ENCODE results near the gene MAP4K4.

MAP4K4 gene

DNA sequence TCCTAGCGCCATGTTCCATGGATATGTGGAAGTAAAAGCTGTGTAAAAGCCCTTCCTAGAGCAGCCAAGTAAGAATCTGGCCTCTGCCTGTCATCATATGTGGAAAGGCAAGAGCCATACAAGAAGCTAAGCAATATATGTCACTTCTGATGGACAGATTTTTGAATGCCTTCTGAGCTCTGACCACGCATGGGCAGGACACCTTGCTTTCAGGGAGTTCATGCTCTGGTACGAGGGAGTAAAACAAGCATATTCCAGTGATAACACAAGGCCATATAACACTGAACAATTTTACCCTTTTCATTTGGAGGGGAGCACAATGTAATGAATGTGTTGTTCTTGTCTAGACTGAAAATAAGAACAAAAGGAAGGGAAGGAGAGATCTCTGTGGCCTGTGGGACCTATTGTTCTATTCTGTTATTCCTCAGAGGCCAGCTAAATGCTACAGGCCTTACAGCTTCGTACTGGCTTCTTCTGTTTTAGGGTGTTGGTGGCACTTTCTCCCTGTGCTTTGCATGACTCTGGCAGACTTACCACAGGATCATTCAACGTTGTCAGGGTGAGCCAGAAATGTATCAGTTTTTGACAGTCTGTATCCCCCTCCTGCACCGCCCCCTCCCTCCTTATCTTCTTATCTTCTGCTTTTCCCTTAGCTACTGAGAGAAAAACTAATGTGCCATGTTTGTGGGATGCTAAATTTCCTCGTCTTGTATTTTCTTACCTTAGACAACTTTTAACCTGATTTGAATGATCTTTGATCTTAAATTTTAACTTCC lies 99.5 kb downstream of the MAP4K4 start:
- Histone ChIP-seq H3K9ac (ENCODE audit: low read length) (no peak overlapping the region), H3K36me3 (replicated peaks; ENCODE audit: insufficient read depth, low read length) (no peaks in the 10 kb centered on the region), H3K4me2 (ENCODE audit: low read depth, low read length) (no peak overlapping the region), H3K9me2 (replicated peaks; ENCODE audit: insufficient read depth, low read length) (no peaks in the 10 kb centered on the region), H3K27ac (ENCODE audit: low read length) (no peak overlapping the region), H3K9me3 (replicated peaks; ENCODE audit: insufficient read depth, low read length) (no peaks in the 10 kb centered on the region), H2AFZ (ENCODE audit: low read length) (no peak overlapping the region), H3K4me1 (ENCODE audit: low read length) (no peaks in the 10 kb centered on the region), H4K20me1 (ENCODE audit: insufficient read depth, low read length) (no peaks in the 10 kb centered on the region), H3K27me3 (replicated peaks; ENCODE audit: insufficient read depth, low read length) (no peaks in the 10 kb centered on the region), H3F3A (ENCODE audit: insufficient read depth, low read length) (no peaks in the 10 kb centered on the region), H3K4me3 (ENCODE audit: low read length) (no peak overlapping the region), H3K79me2 (ENCODE audit: low read length) (no peaks in the 10 kb centered on the region)
- TF ChIP-seq, protein P1, sequence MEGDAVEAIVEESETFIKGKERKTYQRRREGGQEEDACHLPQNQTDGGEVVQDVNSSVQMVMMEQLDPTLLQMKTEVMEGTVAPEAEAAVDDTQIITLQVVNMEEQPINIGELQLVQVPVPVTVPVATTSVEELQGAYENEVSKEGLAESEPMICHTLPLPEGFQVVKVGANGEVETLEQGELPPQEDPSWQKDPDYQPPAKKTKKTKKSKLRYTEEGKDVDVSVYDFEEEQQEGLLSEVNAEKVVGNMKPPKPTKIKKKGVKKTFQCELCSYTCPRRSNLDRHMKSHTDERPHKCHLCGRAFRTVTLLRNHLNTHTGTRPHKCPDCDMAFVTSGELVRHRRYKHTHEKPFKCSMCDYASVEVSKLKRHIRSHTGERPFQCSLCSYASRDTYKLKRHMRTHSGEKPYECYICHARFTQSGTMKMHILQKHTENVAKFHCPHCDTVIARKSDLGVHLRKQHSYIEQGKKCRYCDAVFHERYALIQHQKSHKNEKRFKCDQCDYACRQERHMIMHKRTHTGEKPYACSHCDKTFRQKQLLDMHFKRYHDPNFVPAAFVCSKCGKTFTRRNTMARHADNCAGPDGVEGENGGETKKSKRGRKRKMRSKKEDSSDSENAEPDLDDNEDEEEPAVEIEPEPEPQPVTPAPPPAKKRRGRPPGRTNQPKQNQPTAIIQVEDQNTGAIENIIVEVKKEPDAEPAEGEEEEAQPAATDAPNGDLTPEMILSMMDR (IDR thresholded peaks at IDR 0.05; ENCODE audit: low read length): no peak
- TF ChIP-seq EZH2 (optimal IDR thresholded peaks at IDR 0.05; ENCODE audit: low read depth, low read length) (no peak), EZH2phosphoT487 (IDR thresholded peaks at IDR 0.05; ENCODE audit: low read length) (no peak)
- DNase-seq: no peak

DNA sequence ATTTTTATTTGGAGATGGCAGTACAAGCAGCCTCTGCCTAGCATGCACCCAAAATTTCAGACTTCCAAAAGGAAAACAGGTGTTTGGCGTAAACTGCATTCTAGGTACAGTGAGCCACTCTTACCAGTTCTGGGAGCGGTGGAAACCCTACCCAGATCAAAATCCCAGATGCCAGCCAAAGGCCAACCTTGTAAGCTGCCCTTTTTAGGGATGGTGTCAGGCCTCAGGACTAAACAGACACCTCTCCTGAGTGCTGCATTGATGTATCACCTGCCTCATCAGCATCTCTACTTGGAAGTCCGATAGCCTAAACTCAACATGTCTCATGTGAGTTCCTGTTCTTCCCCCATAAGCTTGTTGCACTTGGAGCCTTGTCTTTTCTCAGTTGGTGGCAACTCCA lies 104.0 kb downstream of the MAP4K4 start:
- DNase-seq: no peak
- Histone ChIP-seq H3K9ac (ENCODE audit: low read length) (no peak overlapping the region), H3F3A (ENCODE audit: insufficient read depth, low read length) (no peaks in the 10 kb centered on the region), H3K4me2 (ENCODE audit: low read depth, low read length) (no peak overlapping the region), H3K9me2 (replicated peaks; ENCODE audit: insufficient read depth, low read length) (no peaks in the 10 kb centered on the region), H3K4me3 (ENCODE audit: low read length) (no peak overlapping the region), H4K20me1 (ENCODE audit: insufficient read depth, low read length) (no peaks in the 10 kb centered on the region), H3K9me3 (replicated peaks; ENCODE audit: insufficient read depth, low read length) (no peaks in the 10 kb centered on the region), H3K79me2 (ENCODE audit: low read length) (no peaks in the 10 kb centered on the region), H3K27ac (ENCODE audit: low read length) (no peak overlapping the region), H3K27me3 (replicated peaks; ENCODE audit: insufficient read depth, low read length) (no peaks in the 10 kb centered on the region), H3K36me3 (replicated peaks; ENCODE audit: insufficient read depth, low read length) (no peaks in the 10 kb centered on the region), H2AFZ (ENCODE audit: low read length) (no peak overlapping the region), H3K4me1 (ENCODE audit: low read length) (no peaks in the 10 kb centered on the region)
- TF ChIP-seq, protein P1 (IDR thresholded peaks at IDR 0.05; ENCODE audit: low read length): no peak
- TF ChIP-seq EZH2phosphoT487 (IDR thresholded peaks at IDR 0.05; ENCODE audit: low read length) (no peak), EZH2 (optimal IDR thresholded peaks at IDR 0.05; ENCODE audit: low read depth, low read length) (no peak)

DNA sequence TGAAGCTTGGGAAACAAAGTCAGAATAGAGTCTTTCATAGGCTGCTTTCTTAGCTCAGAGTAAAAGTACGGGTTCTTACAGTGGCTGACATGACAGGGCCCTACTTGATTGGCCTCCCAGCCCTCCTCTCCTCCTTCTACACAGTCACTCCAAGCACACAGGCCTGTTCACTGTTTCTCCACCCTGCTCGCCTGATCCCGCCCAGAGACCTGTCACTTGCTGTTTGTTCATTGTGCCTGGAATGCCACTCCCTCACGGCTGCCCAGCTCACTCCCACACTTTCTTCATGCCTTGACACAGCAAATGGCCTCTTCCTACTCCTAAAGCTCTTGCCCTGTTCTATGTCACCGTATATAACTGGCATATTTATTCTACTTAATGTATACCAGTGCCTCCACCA lies 104.8 kb downstream of the MAP4K4 start:
- Histone ChIP-seq H3K27ac (ENCODE audit: low read length) (no peak overlapping the region), H3K36me3 (replicated peaks; ENCODE audit: insufficient read depth, low read length) (no peaks in the 10 kb centered on the region), H2AFZ (ENCODE audit: low read length) (no peak overlapping the region), H3K9me2 (replicated peaks; ENCODE audit: insufficient read depth, low read length) (no peaks in the 10 kb centered on the region), H4K20me1 (ENCODE audit: insufficient read depth, low read length) (no peaks in the 10 kb centered on the region), H3F3A (ENCODE audit: insufficient read depth, low read length) (no peaks in the 10 kb centered on the region), H3K4me3 (ENCODE audit: low read length) (no peak overlapping the region), H3K4me1 (ENCODE audit: low read length) (no peaks in the 10 kb centered on the region), H3K9ac (ENCODE audit: low read length) (no peak overlapping the region), H3K27me3 (replicated peaks; ENCODE audit: insufficient read depth, low read length) (no peaks in the 10 kb centered on the region), H3K79me2 (ENCODE audit: low read length) (no peaks in the 10 kb centered on the region), H3K9me3 (replicated peaks; ENCODE audit: insufficient read depth, low read length) (no peaks in the 10 kb centered on the region), H3K4me2 (ENCODE audit: low read depth, low read length) (no peak overlapping the region)
- no peak for DNase-seq
- TF ChIP-seq, protein P1 (IDR thresholded peaks at IDR 0.05; ENCODE audit: low read length): no peak
- no peak for TF ChIP-seq EZH2 (optimal IDR thresholded peaks at IDR 0.05; ENCODE audit: low read depth, low read length)
- TF ChIP-seq EZH2phosphoT487 (IDR thresholded peaks at IDR 0.05; ENCODE audit: low read length): no peak
